SU-DHL-6 (cell line): ENCODE data around the gene TMEM167A.

Experiments used
- CTCF ChIP-seq: fragments of 200-600 bp; sonication (generic); IDR thresholded peaks from one replicate; pipeline ENCODE4 v1.5.1; 2017; ENCODE audit warnings: antibody characterized with exemption, mild to moderate bottlenecking, low read length, moderate library complexity; ENCODE audit not compliant: insufficient read depth, poor library complexity, severe bottlenecking
- EZH2phosphoT487 ChIP-seq: fragments of 200-600 bp; sonication (generic), shearing (Covaris generic); conservative IDR thresholded peaks from 2 replicates; pipeline ENCODE4 v1.6.1; 2018; ENCODE audit warnings: mild to moderate bottlenecking, antibody characterized with exemption, low read length, moderate library complexity, mixed read lengths

- no peak for TF ChIP-seq CTCF
- TF ChIP-seq EZH2phosphoT487: no peak
Measured at GRCh38 chr5:83031381-83031780, 45.8 kb downstream of the TMEM167A start.
